Activated naive CD4-positive, alpha-beta T cell treated with anti-CD3 and anti-CD28 coated beads, Interleukin-2, amount 10 ng/mL, durations not matched to agents 7 days and 5 days (primary cell): ENCODE data around the gene PLA2G1B.

Source experiments
- CTCF ChIA-PET: fragments of 350-600 bp; sonication (Branson Sonifier 250); formaldehyde crosslinking; loops from one replicate; lab custom pipeline; 2021; ENCODE audit warnings: antibody characterized with exemption; lab: Charles Lee
- DNase-seq: peaks from one replicate; pipeline ENCODE4 v3.0.0-alpha.2; 2020
- H3K27ac Mint-ChIP-seq: one replicate; pipeline ENCODE4 v1.8.0; 2021; ENCODE audit warnings: mild to moderate bottlenecking, moderate library complexity, mixed read lengths
- H3K27me3 Mint-ChIP-seq: one replicate; pipeline ENCODE4 v1.8.0; 2021; ENCODE audit warnings: mild to moderate bottlenecking, mixed read lengths
- H3K36me3 Mint-ChIP-seq: one replicate; pipeline ENCODE4 v1.8.0; 2021; ENCODE audit warnings: mixed read lengths
- H3K4me1 Mint-ChIP-seq: one replicate; pipeline ENCODE4 v1.8.0; 2021; ENCODE audit warnings: mixed read lengths
- H3K4me3 Mint-ChIP-seq: one replicate; pipeline ENCODE4 v1.8.0; 2021; ENCODE audit warnings: mild to moderate bottlenecking, moderate library complexity, mixed read lengths
- H3K9me3 Mint-ChIP-seq: one replicate; pipeline ENCODE4 v1.8.0; 2021; ENCODE audit warnings: mixed read lengths

PLA2G1B gene

DNA sequence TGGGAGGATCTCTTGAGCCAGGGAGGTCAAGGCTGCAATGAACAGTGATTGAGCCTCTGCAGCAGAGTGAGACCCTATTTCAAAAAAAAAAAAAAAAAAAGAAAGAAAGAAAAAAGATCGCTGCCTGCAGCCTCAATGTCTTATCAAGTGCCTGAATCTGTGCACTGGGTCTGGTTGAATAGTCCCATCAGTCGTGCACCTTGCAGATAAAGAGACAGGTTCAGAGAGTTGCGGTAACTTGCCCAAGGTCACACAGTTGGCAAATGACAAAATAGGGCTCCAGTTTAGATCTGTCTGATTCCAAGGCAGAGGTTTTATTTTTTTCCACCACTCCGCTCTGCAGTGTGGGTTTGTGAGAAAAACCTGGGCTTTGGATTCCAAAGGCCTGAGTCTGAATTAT, 649 bp upstream of the PLA2G1B start:
- H3K4me3 Mint-ChIP-seq, result no peak overlapping the region
- H3K36me3 Mint-ChIP-seq, result no peaks in the 10 kb centered on the region
- CTCF ChIA-PET, result no interaction called here

DNA sequence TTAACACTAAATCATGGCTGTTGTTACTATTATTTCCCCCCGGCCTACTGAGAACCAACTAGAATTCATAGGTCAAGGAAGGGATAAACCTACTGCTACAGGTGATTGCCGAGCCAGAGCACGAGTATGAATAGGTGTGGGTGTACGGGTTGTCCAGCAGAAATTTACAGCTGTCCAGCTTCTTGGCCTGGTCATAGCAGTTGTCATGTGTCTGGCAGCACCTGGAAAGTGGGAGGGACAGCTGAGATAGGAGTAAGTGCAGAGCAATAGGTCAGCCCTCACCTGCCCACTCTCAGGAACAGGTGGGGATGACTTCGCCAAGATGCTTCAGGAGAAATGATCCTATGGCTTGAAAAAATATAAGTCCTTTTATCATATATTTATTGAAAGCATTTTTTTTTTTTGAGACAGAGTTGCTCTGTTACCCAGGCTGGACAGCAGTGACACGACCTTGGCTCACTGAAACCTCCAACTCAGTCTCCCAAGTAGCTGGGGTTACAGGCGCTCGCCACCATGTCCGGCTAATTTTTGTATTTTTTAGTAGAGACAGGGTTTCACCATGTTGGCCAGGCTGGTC, 2.6 kb downstream of the PLA2G1B start:
- Mint-ChIP-seq H3K27ac (peak overlapping the region; percentile 28), H3K4me1 (peaks cover 8% of the 10 kb centered on the region), H3K36me3 (no peaks in the 10 kb centered on the region), H3K9me3 (no peaks in the 10 kb centered on the region), H3K4me3 (no peak overlapping the region), H3K27me3 (peaks cover 45% of the 10 kb centered on the region)
- DNase-seq, result no peak
- CTCF ChIA-PET, result interaction anchor here (0.6 to 1.1 kb wide), 5 partner anchors 97 to 256 kb away, joined by 3 to 4 read pairs (median 3); partner anchors contain the start of gene POP5

More for the DNA sequence above, 649 bp upstream of the PLA2G1B start:
- Mint-ChIP-seq H3K4me1 (peaks cover 8% of the 10 kb centered on the region), H3K27ac (no peak overlapping the region), H3K27me3 (peaks cover 52% of the 10 kb centered on the region), H3K9me3 (no peaks in the 10 kb centered on the region)
- no peak for DNase-seq

DNA sequence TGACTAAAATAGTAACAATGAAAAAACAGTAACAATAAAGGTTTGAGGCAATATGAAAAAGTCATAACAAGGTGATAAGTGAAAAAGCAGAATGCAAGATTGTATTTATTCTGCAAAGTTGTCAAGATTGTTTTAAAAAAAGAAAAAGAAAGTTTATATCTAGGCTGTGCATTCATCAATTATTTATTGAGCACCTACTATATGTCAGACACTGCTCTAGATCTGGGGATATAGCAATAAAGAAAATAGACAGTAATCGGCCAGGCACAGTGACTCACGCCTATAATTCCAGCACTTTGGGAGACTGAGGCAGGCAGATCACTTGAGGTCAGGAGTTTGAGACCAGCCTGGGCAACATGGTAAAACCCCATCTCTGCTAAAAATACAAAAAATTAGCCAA, 3.8 kb downstream of the PLA2G1B start:
- no peaks in the 10 kb centered on the region for H3K9me3 Mint-ChIP-seq
- no peaks in the 10 kb centered on the region for H3K36me3 Mint-ChIP-seq
- no peak for DNase-seq
- H3K27ac Mint-ChIP-seq, result no peak overlapping the region
- H3K4me3 Mint-ChIP-seq, result no peak overlapping the region
- peaks cover 42% of the 10 kb centered on the region for H3K27me3 Mint-ChIP-seq
- H3K4me1 Mint-ChIP-seq, result peaks cover 8% of the 10 kb centered on the region
- CTCF ChIA-PET, result no interaction called here

DNA sequence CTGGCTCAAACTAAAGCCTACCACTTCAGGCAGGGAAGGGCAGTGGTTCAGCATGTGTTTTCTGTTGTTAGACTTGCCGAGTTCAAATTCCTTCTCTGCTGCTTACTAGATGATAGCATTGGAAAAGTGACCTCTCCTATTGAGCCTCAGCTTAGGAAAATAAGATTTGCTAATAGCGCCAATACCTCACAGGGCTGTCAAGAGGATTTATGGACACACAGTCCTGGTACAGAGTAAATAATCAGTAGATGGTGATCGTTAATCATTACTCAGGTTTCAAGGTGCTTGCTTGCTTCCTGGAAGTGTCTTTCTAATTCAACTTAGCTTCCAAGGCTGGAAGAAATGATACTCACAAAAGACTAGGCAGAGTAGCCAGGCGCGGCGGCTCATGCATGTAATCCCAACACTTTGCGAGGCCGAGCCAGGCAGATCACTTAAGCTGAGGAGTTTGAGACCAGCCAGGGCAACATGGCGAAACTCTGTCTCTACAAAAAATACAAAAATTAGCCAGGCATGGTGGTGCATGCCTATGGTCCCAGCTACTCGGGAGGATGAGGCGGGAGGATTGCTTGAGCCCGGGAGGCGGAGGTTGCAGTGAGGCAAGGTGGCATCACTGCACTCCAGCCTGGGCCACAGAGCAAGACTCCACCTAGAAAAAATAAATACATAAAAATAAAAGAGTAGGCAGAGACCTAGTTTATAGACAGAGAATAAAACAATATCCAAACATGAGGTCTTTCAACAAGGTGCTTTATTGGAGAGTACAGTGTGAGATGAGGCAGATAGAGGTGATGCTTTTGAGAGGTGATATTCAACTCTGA, 6.0 kb downstream of the PLA2G1B start:
- Mint-ChIP-seq H3K4me1 (peaks cover 22% of the 10 kb centered on the region), H3K4me3 (no peak overlapping the region), H3K27ac (no peak overlapping the region), H3K27me3 (peaks cover 31% of the 10 kb centered on the region), H3K9me3 (peaks cover 2% of the 10 kb centered on the region), H3K36me3 (no peaks in the 10 kb centered on the region)
- CTCF ChIA-PET, result no interaction called here
- no peak for DNase-seq

DNA sequence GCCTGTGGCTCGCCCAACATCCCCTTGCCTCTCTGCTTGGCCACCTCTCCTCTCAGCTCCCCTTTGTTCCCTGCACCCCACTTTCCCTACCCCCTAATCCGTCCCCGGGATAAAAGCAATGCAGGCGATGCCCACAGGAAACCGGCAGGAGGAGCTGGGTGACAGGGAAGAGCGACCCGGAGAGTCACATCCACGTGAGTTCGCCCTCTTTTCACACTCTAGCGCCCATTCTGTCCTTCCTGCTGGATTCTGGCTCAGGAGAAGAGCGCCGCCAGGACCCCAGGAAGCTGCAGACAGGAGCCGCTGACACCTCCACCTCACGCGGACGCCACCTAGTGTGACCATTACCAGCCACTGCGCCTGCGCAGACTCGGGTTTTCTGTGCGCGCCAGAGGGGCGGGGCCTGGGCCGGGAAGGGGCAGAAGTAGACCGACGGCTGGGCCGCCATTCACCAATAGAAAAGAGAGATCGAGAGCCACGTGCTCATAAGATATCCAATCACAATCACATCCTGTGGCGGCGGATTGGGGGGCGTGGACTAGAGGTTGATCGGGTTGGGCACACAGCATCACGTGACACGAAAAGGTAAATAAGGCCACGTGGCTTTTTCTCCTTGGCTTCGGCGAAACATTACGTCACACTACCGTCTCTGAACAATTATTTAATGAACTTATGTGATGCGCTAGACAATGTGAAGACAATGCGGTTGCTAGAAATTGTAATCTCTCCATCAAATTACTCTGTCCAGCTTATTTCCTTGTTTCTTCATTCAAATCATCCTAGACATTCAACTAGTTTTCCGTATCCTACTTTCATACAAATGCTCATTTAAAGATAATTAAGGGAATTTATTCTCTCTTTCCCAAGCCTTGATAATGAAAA, 10.1 kb downstream of the PLA2G1B start:
- CTCF ChIA-PET, result interaction anchor here (0.9 to 1.7 kb wide), 6 partner anchors 15 to 152 kb away, joined by 3 to 13 read pairs (median 4); partner anchors contain the start of gene SIRT4
- H3K27ac Mint-ChIP-seq, result peak overlapping the region; percentile 93
- H3K9me3 Mint-ChIP-seq, result peaks cover 2% of the 10 kb centered on the region
- peak; percentile 100 for DNase-seq
- H3K4me3 Mint-ChIP-seq, result peak overlapping the region; percentile 83
- peaks cover 13% of the 10 kb centered on the region for H3K27me3 Mint-ChIP-seq
- H3K36me3 Mint-ChIP-seq, result no peaks in the 10 kb centered on the region
- H3K4me1 Mint-ChIP-seq, result peaks cover 15% of the 10 kb centered on the region

DNA sequence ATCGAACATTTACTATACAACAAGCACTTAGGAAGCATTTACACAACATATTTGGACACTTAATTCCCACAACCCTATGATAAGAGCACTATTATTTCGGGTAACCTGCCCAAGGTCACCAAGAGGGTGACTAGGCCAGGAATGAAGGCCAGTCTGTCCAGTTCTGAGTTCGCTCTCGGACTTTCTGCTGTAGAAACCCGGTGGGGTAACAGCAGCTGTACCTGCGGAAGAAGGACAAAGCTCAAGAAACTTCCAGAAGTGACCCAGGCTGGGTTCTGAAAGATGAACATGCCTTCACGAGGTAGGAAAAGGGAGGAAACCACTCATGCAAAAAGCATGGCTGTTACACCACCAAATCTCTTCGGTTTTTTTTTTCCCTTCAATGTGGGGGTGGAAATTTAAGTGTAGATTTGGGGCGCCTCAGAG, 10.8 kb downstream of the PLA2G1B start:
- CTCF ChIA-PET, result interaction anchor here (0.9 to 1.7 kb wide), 6 partner anchors 14 to 152 kb away, joined by 3 to 13 read pairs (median 4); partner anchors contain the start of gene SIRT4
- H3K4me3 Mint-ChIP-seq, result peak overlapping the region; percentile 83

DNA sequence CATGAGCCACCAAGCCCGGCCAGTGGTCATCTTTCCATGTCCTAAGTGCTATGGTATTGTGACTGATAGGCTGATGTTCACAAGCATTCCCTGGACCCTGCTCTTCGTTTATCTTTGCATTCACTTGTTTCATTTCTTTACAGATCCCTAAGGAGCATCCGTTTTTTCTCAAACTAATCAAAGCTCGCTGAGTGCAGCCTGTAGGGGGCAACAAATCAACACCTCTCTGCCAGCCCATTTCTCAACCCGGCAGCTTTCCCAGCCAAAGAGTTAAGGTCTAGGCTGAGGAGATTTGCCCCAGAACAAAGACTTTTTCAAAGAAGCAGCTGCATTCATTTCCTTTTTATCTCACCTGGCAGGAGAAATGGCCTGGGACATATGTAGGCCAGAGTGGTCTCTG, 13.4 kb downstream of the PLA2G1B start:
- Mint-ChIP-seq H3K9me3 (peaks cover 2% of the 10 kb centered on the region), H3K27me3 (peaks cover 4% of the 10 kb centered on the region), H3K4me1 (peaks cover 15% of the 10 kb centered on the region), H3K4me3 (no peak overlapping the region), H3K36me3 (no peaks in the 10 kb centered on the region), H3K27ac (no peak overlapping the region)
- DNase-seq, result no peak
- CTCF ChIA-PET, result interaction anchor here (0.6 to 0.8 kb wide), 2 partner anchors 8 to 11 kb away, joined by 3 to 4 read pairs; no protein-coding TSS in a partner anchor

More for the DNA sequence above, 10.8 kb downstream of the PLA2G1B start:
- peaks cover 8% of the 10 kb centered on the region for H3K27me3 Mint-ChIP-seq
- peaks cover 15% of the 10 kb centered on the region for H3K4me1 Mint-ChIP-seq
- peaks cover 2% of the 10 kb centered on the region for H3K9me3 Mint-ChIP-seq
- peak overlapping the region; percentile 93 for H3K27ac Mint-ChIP-seq
- no peaks in the 10 kb centered on the region for H3K36me3 Mint-ChIP-seq
- no peak for DNase-seq

DNA sequence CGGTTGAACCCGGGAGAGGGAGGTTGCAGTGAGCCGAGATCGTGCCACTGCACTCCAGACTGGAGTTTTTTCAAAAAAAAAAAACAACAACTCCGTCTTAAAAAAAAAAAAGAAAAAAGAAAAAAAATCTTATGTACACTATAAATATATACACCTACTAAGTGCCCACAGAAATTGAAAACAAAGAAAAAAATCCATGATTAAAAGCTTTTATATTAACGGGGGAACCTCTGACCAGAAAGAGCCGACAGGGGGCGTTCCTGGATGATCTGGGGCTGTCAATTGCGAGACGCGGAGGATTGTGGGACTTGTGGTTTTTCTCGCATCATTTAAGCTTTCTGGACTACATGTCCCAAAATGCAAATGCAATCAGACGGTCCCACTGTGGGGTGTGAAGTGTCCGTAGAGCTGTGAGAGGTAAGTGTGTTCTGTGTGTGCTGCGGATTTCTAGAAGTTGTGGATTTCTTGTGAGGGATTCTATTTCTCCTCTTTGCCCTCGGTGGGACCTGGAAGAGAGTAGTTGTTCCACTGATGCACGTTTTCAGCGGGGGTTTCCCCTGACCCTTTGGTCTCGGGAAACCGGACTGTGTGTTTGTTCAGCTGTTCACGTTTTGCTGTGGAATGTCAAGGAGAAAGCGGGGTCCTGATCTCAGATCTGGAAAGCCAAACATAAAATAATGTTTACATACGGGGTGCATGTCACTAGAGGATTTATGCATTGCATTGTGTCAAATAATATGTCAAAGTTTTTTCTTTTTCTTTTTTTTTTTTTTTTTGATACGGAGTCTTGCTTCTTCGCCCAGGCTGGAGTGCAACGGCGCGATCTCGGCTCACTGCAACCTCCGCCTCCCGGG, 25.4 kb downstream of the PLA2G1B start, which contains the start of gene SIRT4:
Gene SIRT4, plus strand, starts transcription at position 360 of the 854 bp plus-strand sequence. CDS start 1,241 bp downstream, outside the sequence.
- peak within 1 kb of the TSS; percentile 81 for H3K4me3 Mint-ChIP-seq
- H3K4me1 Mint-ChIP-seq, result peaks cover 11% of the 10 kb centered on the region

DNA sequence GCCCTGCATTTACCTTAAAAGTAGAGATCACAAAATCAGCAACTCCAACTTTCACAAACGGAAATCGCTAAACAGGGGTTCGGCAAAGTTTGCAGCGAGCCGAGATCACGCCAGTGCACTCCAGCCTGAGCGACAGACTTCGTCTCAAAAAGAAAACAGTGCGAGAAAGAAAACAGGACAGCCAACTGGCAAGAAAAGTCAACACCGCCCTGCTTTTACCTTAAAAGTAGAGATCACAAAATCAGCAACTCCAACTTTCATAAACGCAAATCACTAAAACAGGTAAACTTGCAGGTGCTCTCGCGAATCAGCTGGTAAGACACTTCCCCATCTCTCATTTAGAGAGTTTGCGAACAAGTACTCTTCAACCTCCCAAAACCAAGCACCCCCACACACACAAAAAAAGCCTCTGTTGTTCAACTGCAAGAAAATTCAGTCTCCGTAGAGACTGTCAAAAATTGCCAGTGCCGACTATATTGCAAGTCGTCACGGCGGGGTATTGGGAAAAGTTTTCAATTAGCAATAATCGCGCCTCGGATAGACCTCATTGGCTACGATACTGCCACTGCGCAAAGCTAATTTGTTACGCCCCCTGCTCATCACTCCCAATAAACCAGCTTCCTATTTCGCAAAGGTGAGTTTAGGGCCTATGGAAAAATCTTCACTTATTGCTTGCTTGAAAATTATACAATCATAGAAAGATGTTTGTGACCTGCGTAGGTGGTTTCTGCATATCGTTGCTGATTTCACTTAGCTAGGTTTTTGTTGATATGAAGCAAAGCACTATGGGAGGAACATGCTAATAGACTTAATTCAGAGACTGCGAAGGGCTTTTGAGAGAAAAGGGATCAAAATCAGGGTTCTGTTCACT, 34.7 kb downstream of the PLA2G1B start, which contains the start of gene RNU4-1:
Gene RNU4-1, minus strand, starts transcription at position 577 of the 871 bp plus-strand sequence.
- Mint-ChIP-seq H3K27me3 (peaks cover 30% of the 10 kb centered on the region), H3K4me3 (no peak within 1 kb of the TSS), H3K27ac (no peak within 1 kb of the TSS), H3K36me3 (no peaks in the 10 kb centered on the region), H3K9me3 (no peaks in the 10 kb centered on the region), H3K4me1 (peaks cover 13% of the 10 kb centered on the region)
- peak; percentile 81 for DNase-seq
- CTCF ChIA-PET, result interaction anchor here (0.5 to 3.4 kb wide), 6 partner anchors 10 to 1184 kb away, joined by 3 to 30 read pairs (median 3); partner anchors contain the start of gene SIRT4

More for the DNA sequence above, 25.4 kb downstream of the PLA2G1B start, which contains the start of gene SIRT4:
- no peaks in the 10 kb centered on the region for H3K36me3 Mint-ChIP-seq
- DNase-seq, result peak; percentile 95
- CTCF ChIA-PET, result interaction anchor here (0.5 to 3.0 kb wide), 11 partner anchors 10 to 258 kb away, joined by 3 to 30 read pairs (median 3); partner anchors contain the start of genes RNU4-1 and RNU4-2
- H3K27me3 Mint-ChIP-seq, result no peaks in the 10 kb centered on the region
- H3K9me3 Mint-ChIP-seq, result no peaks in the 10 kb centered on the region
- peak within 1 kb of the TSS; percentile 64 for H3K27ac Mint-ChIP-seq

DNA sequence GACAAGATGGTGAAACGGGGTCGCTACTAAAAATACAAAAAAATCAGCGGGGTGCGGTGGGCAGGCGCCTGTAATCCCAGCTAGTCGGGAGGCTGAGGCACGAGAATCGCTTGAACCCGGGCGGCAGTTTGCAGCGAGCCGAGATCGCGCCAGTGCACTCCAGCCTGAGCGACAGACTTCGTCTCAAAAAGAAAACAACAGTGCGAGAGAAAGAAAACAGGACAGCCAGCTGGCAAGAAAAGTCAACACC, 35.2 kb downstream of the PLA2G1B start:
- Mint-ChIP-seq H3K36me3 (no peaks in the 10 kb centered on the region), H3K9me3 (no peaks in the 10 kb centered on the region), H3K4me3 (no peak overlapping the region), H3K27ac (no peak overlapping the region), H3K4me1 (peaks cover 13% of the 10 kb centered on the region), H3K27me3 (peaks cover 33% of the 10 kb centered on the region)
- DNase-seq, result no peak
- CTCF ChIA-PET, result interaction anchor here (0.5 to 3.4 kb wide), 5 partner anchors 10 to 1185 kb away, joined by 3 to 30 read pairs (median 4); partner anchors contain the start of gene SIRT4

DNA sequence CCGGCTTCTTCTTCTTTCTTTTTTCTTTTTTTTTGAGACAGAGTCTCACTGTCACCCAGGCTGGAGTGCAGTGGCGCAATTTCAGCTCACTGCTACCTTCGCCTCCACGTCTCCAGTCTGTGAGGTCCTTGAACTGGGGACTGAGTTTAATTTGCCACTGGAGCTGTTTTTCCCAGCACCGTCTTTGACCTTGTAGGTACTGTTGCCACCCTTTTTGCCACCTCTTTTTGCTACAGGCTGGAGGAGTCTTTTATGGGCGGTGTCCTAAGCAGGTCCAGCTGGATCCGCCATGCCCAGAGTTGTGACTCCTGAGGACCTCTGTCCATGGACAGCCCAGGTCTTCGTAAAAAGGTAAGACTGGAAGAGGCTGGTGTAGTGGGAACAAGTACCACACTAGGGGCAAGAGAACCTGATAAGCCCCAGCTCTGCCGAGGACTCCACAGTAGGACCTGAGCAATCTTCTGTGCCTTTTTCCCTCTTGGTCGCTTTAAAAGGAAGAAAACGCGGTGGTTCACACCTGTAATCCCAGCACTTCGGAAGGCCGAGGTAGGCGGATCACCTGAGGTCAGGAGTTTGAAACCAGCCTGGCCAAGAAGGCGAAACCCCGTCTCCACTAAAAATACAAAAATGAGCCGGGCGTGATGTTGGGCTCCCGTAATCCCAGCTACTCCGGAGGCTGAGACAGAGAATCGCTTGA, 36.8 kb downstream of the PLA2G1B start:
- Mint-ChIP-seq H3K4me1 (peaks cover 13% of the 10 kb centered on the region), H3K4me3 (peak overlapping the region; percentile 9), H3K36me3 (no peaks in the 10 kb centered on the region), H3K27ac (no peak overlapping the region), H3K27me3 (peaks cover 47% of the 10 kb centered on the region), H3K9me3 (no peaks in the 10 kb centered on the region)
- CTCF ChIA-PET, result interaction anchor here (0.8 to 3.4 kb wide), 9 partner anchors 10 to 90 kb away, joined by 3 to 31 read pairs (median 4); partner anchors contain the start of genes PXN, RPLP0 and SIRT4
- no peak for DNase-seq
